Testis (tissue), 3 donors: Measurements from ENCODE around the gene OSBPL5. TPM values are rescaled to one million over a fixed set of nuclear protein-coding genes. Genes with fewer than 3 reads are reported as not detected.

Experiments
- DNase-seq: peaks from one replicate; pipeline ENCODE4 v3.0.0-alpha.2; 2019
- H3K27ac ChIP-seq, 2 donors: fragments of 200-600 bp; sonication (generic); one replicate each; pipeline ENCODE4 v1.5.1; 2019
- H3K27me3 ChIP-seq: fragments of 200-600 bp; sonication (generic); one replicate; pipeline ENCODE4 v1.5.1; 2019
- H3K36me3 ChIP-seq: fragments of 200-600 bp; sonication (generic); one replicate; pipeline ENCODE4 v1.5.1; 2017; ENCODE audit warnings: low read depth; ENCODE audit errors: missing control alignments
- H3K4me1 ChIP-seq: fragments of 200-600 bp; sonication (generic); one replicate; pipeline ENCODE4 v1.5.1; 2019
- H3K4me3 ChIP-seq, 2 donors: fragments of 200-600 bp; sonication (generic); one replicate each; pipeline ENCODE4 v1.5.1; 2017 to 2019
- H3K9me3 ChIP-seq: fragments of 200-600 bp; sonication (generic); one replicate; pipeline ENCODE4 v1.5.1; 2017
- POLR2A ChIP-seq: fragments of 450-650 bp; IDR thresholded peaks from one replicate; pipeline ENCODE4 v1.6.1; 2017; ENCODE audit warnings: antibody characterized with exemption, mild to moderate bottlenecking, moderate library complexity
- WGBS, 2 donors: methylation state at CpG; one replicate each; pipeline ENCODE4 v1.1.5; 2018; 5-methylcytosine and 5-hydroxymethylcytosine counted together
- intact Hi-C: fragments of 100-400 bp; cut with DNase I; formaldehyde crosslinking; loops from one replicate; pipeline ENCODE4 v1.15.1; 2023; ENCODE audit warnings: low total_unique reads
- polyA plus RNA-seq: library from polyadenylated mRNA; stranded (reverse); fragments of 350-450 nt; fragmentation: Illumina TruSeq; extraction: RNeasy Lipid Tissue Mini Kit (QIAGEN cat#74804); gene quantifications from one replicate; pipeline ENCODE4 v1.2.3, GENCODE V29; 2014; ENCODE audit warnings: low read depth, low replicate concordance; ENCODE audit not compliant: insufficient read depth
- total RNA-seq, 2 donors: library from RNA; depleted of rRNA; stranded (reverse); fragments of >200 nt; gene quantifications; one replicate each; pipeline ENCODE4 v1.2.3, GENCODE V29; 2016
- TF ChIP-seq, protein P1 (sequence below), 3 experiments: fragments of 450-650 bp in 2 of 3; fragments of 200-600 bp in 1 of 3; sonication (generic) in 1 of 3; IDR thresholded peaks; one replicate each; pipeline ENCODE4 v1.5.1; 2016 to 2019; ENCODE audit warnings: antibody characterized with exemption in 3 of 3, mild to moderate bottlenecking in 2 of 3, moderate library complexity in 1 of 3

The OSBPL5 gene
- total and polyA plus RNA-seq, 3 donors from 2014 or later, result 8.9 to 18.1 (median 13.2) TPM

DNA sequence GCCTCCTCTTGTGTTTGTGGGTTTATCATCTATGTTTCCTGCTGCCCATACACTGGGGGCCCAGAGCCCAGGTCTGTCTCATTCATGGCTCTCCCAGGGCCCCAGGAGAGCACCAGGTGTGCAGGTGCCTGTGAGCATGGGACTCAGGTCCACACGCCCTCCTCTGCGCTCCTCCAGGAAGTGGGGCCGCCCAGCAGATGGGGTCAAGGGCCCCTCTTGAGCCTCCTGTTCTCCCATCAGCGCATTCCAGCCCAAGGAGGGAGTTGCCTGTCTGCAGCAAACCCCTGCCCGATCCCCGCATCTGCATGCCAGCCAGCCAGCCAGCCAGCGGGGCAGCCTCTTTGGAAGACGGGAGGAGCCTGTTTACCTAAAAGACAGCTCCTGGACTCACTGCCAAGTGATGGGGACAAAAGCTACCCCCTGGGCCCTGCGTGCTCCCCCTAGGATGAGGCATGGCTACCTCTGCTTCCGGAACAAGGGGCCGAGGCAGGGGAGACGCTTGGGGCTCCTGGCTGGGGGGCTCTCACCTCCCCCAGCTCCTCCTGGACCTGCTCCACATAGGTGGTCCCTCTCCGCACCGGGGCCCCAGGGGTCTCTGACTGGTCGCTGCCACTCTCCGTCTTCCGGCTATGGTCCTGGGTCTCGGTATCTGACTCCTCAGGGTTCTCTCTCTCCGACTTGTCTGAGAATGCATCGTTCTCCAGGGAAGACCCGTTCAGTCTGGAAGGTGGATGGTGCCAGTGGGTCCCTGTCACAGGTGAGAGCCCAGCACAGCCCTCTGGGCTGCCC lies 58.2 kb downstream of the OSBPL5 start:
- Histone ChIP-seq H3K27ac (no peak overlapping the region), H3K4me3 (no peak overlapping the region), H3K27me3 (no peaks in the 10 kb centered on the region), H3K9me3 (no peaks in the 10 kb centered on the region), H3K4me1 (no peaks in the 10 kb centered on the region), H3K36me3 (no peaks in the 10 kb centered on the region)
- no peak for DNase-seq
- intact Hi-C loops, result loop anchor here (10.0 kb wide), 1 partner anchor 108 kb away; the partner anchor contains the start of gene MRGPRG
- WGBS, 2 donors, result 93 to 94% methylated on average over 13 to 21 of the region's 21 CpGs
- TF ChIP-seq, protein P1, sequence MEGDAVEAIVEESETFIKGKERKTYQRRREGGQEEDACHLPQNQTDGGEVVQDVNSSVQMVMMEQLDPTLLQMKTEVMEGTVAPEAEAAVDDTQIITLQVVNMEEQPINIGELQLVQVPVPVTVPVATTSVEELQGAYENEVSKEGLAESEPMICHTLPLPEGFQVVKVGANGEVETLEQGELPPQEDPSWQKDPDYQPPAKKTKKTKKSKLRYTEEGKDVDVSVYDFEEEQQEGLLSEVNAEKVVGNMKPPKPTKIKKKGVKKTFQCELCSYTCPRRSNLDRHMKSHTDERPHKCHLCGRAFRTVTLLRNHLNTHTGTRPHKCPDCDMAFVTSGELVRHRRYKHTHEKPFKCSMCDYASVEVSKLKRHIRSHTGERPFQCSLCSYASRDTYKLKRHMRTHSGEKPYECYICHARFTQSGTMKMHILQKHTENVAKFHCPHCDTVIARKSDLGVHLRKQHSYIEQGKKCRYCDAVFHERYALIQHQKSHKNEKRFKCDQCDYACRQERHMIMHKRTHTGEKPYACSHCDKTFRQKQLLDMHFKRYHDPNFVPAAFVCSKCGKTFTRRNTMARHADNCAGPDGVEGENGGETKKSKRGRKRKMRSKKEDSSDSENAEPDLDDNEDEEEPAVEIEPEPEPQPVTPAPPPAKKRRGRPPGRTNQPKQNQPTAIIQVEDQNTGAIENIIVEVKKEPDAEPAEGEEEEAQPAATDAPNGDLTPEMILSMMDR (IDR thresholded peaks at IDR 0.05), result no peak
- no peak for TF ChIP-seq POLR2A

DNA sequence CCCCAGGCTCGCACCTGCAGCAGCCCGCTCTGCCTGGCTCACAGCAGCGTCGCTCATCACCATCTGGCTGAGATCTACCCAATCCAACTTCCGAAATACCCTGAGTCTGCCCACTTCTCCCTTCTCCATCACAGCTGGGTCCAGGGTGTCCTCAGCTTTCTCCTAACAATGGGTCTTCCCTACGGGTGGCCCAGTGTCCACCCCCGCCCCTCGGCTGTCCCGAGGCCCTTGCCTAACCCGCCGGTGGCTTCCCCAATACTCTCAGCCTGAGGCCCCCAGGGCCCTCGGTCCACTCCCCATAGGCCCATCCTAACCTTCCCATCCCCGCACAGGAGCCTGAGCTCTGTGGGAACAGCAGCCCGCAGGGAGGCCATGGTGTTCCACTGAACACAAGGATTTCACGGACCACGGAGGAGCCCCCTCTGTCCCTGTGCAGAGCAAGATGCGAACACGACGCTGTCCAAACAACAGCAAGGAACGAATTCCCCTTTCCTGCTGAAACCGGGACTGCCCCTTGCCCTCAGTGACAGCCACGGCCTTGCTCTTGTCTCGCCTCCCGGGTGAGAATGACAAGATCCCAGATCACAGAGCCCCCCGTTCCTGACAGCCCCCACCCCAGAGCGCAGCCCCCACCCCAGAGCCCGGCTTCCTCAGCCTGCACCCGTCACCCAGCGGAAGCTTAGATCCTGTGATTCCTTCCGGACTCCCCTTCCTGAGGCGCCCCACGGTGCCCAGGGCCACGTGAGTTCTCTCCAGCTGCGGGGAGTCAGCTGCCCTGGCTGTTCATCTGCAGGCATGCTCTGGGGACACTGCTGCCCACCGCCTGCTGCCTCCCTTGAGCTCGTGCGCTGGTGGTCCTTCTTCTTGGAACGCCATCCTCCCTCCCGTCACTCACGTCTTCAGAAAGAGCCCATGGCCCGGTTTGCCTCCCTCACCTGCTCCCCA lies 59.0 kb downstream of the OSBPL5 start:
- H3K4me1 ChIP-seq, result no peaks in the 10 kb centered on the region
- no peak overlapping the region for H3K4me3 ChIP-seq
- DNase-seq, result no peak
- no peaks in the 10 kb centered on the region for H3K27me3 ChIP-seq
- 90 to 94% methylated on average over 21 to 41 of the region's 41 CpGs for WGBS, 2 donors
- intact Hi-C loops, result loop anchor here (10.0 kb wide), 1 partner anchor 109 kb away; the partner anchor contains the start of gene MRGPRG
- H3K9me3 ChIP-seq, result no peaks in the 10 kb centered on the region
- H3K27ac ChIP-seq, result no peak overlapping the region
- no peaks in the 10 kb centered on the region for H3K36me3 ChIP-seq
- TF ChIP-seq, protein P1 (IDR thresholded peaks at IDR 0.05), result no peak

DNA sequence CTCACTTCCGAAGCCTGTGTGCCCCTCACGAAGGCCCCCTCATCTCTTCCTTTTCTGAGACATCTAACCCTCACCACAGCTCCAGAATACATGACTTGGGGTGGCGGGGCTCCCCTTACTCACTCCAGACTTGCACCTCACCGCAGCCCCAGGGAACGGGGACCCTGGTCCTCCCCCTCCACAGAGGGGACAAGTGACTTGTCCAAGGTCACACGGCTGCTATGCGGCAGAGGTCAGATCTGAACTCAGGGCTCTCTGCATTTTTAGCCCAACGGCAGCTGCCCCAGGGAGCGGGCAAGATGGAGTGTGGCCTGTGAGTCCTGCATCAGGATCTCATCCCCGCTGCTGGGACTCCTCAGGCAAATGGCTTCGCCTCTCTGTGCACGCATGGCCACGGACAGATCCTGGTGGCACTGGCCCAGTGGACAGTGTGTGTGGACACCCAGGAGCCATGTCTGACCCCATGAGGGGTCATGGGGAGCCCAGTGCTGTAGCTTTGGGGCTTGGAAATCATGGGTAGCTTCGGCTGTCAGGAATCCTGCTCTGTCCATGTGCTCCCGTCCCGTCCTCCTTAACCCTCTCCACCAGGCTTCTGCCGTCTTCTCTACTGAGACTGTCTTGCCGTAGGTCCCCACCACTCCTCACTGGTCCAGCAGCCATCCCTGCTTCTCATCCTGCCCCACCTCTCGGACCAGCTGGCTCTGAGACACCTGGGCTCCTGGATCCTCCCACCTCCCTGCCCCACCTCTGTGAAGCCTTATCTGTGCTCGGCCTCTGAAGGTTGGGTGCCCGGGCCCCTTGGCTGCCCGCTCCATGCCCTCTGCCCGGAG lies 59.9 kb downstream of the OSBPL5 start:
- WGBS, 2 donors, result 96% methylated on average over 20 to 23 of the region's 23 CpGs
- Histone ChIP-seq H3K27me3 (no peaks in the 10 kb centered on the region), H3K27ac (no peak overlapping the region), H3K36me3 (no peaks in the 10 kb centered on the region), H3K4me3 (no peak overlapping the region), H3K9me3 (no peaks in the 10 kb centered on the region), H3K4me1 (no peaks in the 10 kb centered on the region)
- DNase-seq, result no peak
- no peak for TF ChIP-seq POLR2A
- TF ChIP-seq, protein P1 (IDR thresholded peaks at IDR 0.05), result no peak
- intact Hi-C loops, result loop anchor here (10.0 kb wide), 1 partner anchor 110 kb away; the partner anchor contains the start of gene MRGPRG

DNA sequence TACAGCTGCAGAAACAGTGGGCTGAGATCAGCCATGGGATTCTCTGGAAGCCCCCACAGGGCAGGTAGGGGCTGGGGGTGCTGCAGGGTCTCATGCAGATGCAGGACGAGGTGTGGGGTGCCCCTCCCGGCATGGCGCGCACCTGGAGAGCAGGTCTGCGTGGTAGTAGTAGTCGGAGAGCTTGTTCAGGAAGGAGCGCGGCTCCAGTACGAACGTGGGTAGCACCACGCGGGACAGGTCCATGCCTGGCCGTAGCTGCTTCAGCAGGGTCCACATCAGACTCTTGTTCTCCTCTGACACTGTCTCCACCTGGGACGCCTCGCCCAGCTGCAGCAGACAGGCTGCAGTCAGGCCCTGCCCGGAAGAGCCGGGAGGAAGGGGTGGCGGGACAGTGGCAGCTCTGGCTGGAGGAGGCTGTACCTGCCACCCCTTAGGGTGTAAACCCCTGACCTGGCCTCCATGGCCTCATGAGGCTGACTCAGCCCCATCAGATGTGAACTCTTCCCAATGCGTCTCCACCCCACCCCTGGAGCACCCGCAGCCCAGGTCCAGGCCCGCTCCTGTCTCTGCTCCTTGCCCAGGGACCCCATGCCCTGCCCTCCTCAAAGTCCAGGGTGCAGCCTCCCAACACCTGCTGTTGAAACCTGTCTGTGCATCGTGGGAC lies 60.9 kb downstream of the OSBPL5 start:
- TF ChIP-seq POLR2A, result no peak
- TF ChIP-seq, protein P1 (IDR thresholded peaks at IDR 0.05), result no peak
- 93 to 96% methylated on average over 9 to 22 of the region's 22 CpGs for WGBS, 2 donors
- no peaks in the 10 kb centered on the region for H3K9me3 ChIP-seq
- DNase-seq, result no peak
- H3K4me3 ChIP-seq, result no peak overlapping the region
- H3K27me3 ChIP-seq, result no peaks in the 10 kb centered on the region
- intact Hi-C loops, result loop anchor here (10.0 kb wide), 1 partner anchor 111 kb away; the partner anchor contains the start of gene MRGPRG
- H3K36me3 ChIP-seq, result no peaks in the 10 kb centered on the region
- peaks cover 2% of the 10 kb centered on the region for H3K4me1 ChIP-seq
- H3K27ac ChIP-seq, result no peak overlapping the region
